Measurements from ENCODE around the gene RNF25.

RNF25 gene

DNA sequence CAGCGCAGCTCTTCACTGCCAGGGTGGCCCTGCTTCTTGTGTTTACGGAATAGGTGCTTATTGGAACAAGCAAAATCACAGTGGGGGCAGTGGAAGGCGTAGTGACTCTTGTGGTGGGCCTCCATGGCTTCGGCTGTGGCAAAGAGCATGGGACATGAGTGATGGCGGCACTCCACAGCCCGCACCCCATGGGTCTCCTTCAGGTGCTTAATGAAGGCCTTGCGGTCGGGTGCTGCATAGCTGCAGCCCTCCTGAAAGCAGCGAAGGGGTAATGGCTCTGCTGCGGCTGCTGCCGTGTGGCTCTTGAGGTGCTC, 23.1 kb downstream of the RNF25 start:
- DNase-seq (ENCODE audit: low read depth): no peak
- no peak overlapping the region for H3K4me3 ChIP-seq (ENCODE audit: control insufficient read depth, low read depth, low read length)
- TF ChIP-seq, protein P1, sequence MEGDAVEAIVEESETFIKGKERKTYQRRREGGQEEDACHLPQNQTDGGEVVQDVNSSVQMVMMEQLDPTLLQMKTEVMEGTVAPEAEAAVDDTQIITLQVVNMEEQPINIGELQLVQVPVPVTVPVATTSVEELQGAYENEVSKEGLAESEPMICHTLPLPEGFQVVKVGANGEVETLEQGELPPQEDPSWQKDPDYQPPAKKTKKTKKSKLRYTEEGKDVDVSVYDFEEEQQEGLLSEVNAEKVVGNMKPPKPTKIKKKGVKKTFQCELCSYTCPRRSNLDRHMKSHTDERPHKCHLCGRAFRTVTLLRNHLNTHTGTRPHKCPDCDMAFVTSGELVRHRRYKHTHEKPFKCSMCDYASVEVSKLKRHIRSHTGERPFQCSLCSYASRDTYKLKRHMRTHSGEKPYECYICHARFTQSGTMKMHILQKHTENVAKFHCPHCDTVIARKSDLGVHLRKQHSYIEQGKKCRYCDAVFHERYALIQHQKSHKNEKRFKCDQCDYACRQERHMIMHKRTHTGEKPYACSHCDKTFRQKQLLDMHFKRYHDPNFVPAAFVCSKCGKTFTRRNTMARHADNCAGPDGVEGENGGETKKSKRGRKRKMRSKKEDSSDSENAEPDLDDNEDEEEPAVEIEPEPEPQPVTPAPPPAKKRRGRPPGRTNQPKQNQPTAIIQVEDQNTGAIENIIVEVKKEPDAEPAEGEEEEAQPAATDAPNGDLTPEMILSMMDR (IDR thresholded peaks at IDR 0.05; ENCODE audit: control insufficient read depth, insufficient read depth, low read depth, low read length, missing control alignments): no peak

DNA sequence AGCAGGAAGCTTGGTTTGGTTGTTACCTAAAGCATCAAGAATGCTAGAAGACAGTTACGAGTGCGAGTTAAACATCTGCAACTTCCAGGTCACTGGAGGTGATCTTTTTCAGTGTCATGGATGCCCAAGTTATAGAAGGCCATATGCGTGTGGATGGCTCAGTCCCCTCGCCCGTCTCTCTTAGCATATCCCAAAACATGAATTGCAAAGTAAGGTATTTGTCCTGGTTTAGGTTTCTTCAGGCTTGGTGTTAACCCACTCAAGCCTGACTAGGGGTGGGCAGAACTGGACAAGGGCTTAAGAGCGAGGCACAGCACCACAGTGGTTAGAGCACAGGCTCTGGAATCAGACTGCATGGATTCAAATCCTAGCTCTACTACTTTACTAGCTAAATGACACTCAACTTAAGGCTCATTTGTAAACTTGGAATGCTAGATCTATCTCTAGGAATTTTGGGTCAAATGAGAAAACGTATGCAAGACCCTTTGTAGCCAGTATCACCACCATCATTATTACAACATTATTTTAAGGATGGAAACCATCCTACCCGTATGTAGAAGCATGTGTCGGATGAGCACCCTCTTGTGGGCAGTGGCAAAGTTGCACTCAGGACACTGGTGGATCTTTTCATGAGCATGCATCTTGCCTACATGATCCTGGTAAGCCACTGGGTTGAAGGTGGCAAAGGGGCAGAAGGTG, 23.6 kb downstream of the RNF25 start:
- TF ChIP-seq, protein P1 (IDR thresholded peaks at IDR 0.05; ENCODE audit: control insufficient read depth, insufficient read depth, low read depth, low read length, missing control alignments): peak; percentile 88
- no peak for DNase-seq (ENCODE audit: low read depth)
- no peak overlapping the region for H3K4me3 ChIP-seq (ENCODE audit: control insufficient read depth, low read depth, low read length)

DNA sequence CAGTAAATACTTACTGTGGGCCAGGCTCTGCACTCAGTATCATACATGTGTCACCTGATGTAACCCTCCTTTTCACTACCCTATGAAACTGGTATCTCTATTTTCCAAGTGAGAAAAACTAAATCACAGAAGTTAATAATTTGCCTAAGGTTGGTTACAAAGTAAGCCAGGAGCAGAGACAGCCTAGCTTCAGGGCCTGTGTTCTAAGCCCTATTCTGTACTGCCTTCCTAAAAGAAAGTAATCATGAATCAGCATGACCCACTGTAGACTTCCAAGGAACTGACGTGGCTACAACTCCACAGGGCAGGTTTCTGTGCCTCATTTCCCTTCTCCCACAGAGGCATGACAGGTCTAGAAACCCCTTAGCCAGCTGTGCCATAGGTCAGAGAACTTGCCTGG, 26.7 kb downstream of the RNF25 start:
- no peak for DNase-seq (ENCODE audit: low read depth)
- H3K4me3 ChIP-seq (ENCODE audit: control insufficient read depth, low read depth, low read length): no peak overlapping the region
- TF ChIP-seq, protein P1 (IDR thresholded peaks at IDR 0.05; ENCODE audit: control insufficient read depth, insufficient read depth, low read depth, low read length, missing control alignments): no peak

DNA sequence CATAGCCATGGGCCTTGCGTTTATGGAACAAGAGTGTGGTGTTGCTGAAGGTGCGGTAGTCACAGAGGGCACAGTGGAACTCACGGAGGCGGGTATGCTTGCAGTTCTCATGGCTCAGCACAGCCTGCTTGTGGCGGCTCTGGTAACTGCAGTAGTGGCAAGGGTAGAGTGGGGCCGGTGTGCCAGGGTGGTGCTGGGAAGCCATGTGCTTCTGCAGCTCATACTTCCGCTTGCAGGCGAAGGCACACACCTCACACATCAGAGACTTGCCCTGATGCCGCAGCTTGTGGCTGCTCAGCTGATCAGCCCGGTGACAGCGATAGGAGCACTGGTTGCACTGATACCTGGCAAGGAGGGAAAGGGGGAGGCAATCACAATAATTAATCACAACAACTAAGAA, 27.1 kb downstream of the RNF25 start:
- TF ChIP-seq, protein P1 (IDR thresholded peaks at IDR 0.05; ENCODE audit: control insufficient read depth, insufficient read depth, low read depth, low read length, missing control alignments): no peak
- no peak for DNase-seq (ENCODE audit: low read depth)
- no peak overlapping the region for H3K4me3 ChIP-seq (ENCODE audit: control insufficient read depth, low read depth, low read length)

DNA sequence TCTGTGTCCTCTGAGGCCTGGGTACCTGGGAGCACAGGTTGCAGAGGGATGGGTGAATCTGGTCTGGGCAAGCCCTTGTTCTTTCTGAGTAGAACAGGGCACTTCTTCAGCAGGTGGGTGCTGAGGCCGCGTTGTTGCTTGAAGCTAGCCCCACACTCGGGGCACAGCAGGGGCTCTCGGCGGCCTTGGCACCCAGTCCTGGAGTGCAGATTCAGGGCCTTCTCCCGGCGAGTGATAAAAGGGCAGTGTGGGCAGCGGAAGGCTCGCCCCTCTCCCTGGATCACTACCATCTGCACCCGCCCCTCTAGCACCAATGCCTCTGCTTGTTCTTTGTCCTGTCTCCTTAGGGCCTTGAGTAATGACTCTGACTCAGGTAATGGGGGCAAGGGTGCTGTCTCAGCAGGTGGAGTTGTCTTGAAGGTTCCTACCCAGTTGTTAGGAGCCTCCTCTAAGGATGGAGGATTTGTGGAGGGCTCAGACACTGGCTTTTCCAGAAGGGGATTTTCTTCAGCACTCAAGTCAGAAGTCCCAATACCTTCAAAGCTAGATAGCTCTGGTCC, 28.0 kb downstream of the RNF25 start:
- H3K4me3 ChIP-seq (ENCODE audit: control insufficient read depth, low read depth, low read length): no peak overlapping the region
- TF ChIP-seq, protein P1 (IDR thresholded peaks at IDR 0.05; ENCODE audit: control insufficient read depth, insufficient read depth, low read depth, low read length, missing control alignments): no peak
- no peak for DNase-seq (ENCODE audit: low read depth)

DNA sequence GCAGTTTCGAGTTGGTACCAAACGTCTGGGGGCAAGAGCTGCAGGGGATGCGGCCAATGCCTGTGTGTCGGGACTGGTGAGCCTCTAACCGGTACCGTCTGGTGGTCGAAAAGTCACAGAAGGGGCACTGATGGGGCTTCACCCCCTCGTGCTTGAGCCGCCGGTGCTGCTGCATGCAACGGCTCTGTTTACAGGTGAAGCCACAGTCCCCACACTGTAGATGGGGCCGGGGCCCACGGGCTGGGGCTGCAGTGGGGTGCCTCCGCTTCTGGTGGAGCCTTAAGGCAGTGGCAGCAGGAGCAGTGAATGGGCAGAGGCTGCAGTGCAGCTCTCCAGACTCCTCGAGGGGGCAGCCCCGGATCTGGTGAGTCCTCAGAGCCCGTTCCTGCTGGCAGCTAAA, 29.0 kb downstream of the RNF25 start:
- DNase-seq (ENCODE audit: low read depth): no peak
- TF ChIP-seq, protein P1 (IDR thresholded peaks at IDR 0.05; ENCODE audit: control insufficient read depth, insufficient read depth, low read depth, low read length, missing control alignments): no peak
- H3K4me3 ChIP-seq (ENCODE audit: control insufficient read depth, low read depth, low read length): no peak overlapping the region

Measured in AG09309 (cell line).